Peyer's patch (tissue), 4 donors: Measurements from ENCODE around the gene FSTL3.

Experiments
- POLR2A ChIP-seq, 2 donors: fragments of 450-650 bp; IDR thresholded peaks; one replicate each; pipeline ENCODE4 v1.5.1; 2017; ENCODE audit warnings: antibody characterized with exemption in 2 of 2, mild to moderate bottlenecking in 2 of 2, moderate library complexity in 2 of 2
- TF ChIP-seq, protein P1 (sequence below), 6 experiments: fragments of 450-650 bp in 4 of 6; fragments of 200-600 bp in 2 of 6; sonication (generic) in 1 of 6; IDR thresholded peaks; one replicate each; pipeline ENCODE4 v1.5.1; 2017 to 2019; ENCODE audit warnings: antibody characterized with exemption in 6 of 6, mild to moderate bottlenecking in 3 of 6, moderate library complexity in 1 of 6

DNA sequence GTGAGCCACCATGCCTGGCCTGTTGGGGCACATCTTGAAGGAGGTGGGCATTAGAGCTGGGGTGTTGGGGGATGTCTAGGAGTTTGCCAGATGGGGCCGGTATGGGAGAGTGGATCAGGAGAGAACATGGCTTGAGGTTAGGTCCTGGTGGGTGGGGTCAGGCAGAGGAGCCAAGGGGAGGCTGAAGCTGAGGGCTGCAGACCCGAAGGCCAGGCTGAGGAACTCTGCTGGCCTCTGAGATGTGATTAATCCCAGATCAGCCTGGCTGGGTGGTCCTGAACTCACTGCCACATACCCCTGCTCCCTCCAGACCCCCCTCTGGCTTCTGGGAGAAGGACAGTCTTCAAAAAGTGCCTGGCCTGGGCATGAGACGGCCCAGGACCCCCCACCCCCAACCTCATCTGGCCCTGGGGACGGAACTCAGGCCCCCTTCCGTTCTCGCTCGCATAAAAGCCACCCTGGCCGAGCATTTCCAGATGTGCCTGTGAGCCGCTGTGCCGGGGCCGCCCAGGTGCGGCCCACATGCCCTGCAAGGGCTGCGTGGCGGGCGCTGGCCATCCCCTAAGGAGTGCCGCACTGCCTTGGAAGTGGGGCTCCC is 2.7 kb downstream of the FSTL3 start:
- TF ChIP-seq, protein P1, sequence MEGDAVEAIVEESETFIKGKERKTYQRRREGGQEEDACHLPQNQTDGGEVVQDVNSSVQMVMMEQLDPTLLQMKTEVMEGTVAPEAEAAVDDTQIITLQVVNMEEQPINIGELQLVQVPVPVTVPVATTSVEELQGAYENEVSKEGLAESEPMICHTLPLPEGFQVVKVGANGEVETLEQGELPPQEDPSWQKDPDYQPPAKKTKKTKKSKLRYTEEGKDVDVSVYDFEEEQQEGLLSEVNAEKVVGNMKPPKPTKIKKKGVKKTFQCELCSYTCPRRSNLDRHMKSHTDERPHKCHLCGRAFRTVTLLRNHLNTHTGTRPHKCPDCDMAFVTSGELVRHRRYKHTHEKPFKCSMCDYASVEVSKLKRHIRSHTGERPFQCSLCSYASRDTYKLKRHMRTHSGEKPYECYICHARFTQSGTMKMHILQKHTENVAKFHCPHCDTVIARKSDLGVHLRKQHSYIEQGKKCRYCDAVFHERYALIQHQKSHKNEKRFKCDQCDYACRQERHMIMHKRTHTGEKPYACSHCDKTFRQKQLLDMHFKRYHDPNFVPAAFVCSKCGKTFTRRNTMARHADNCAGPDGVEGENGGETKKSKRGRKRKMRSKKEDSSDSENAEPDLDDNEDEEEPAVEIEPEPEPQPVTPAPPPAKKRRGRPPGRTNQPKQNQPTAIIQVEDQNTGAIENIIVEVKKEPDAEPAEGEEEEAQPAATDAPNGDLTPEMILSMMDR (IDR thresholded peaks at IDR 0.05): no peak
- no peak for TF ChIP-seq POLR2A (IDR thresholded peaks at IDR 0.05)
